Inflammatory macrophage treated with lipopolysaccharide for 1 hour (primary cell): ENCODE results near the gene CRB2.

Source experiments
- DNase-seq, 2 donors: peaks; one replicate each; pipeline ENCODE4 v3.0.0-alpha.2; 2020 to 2022

CRB2 gene

DNA sequence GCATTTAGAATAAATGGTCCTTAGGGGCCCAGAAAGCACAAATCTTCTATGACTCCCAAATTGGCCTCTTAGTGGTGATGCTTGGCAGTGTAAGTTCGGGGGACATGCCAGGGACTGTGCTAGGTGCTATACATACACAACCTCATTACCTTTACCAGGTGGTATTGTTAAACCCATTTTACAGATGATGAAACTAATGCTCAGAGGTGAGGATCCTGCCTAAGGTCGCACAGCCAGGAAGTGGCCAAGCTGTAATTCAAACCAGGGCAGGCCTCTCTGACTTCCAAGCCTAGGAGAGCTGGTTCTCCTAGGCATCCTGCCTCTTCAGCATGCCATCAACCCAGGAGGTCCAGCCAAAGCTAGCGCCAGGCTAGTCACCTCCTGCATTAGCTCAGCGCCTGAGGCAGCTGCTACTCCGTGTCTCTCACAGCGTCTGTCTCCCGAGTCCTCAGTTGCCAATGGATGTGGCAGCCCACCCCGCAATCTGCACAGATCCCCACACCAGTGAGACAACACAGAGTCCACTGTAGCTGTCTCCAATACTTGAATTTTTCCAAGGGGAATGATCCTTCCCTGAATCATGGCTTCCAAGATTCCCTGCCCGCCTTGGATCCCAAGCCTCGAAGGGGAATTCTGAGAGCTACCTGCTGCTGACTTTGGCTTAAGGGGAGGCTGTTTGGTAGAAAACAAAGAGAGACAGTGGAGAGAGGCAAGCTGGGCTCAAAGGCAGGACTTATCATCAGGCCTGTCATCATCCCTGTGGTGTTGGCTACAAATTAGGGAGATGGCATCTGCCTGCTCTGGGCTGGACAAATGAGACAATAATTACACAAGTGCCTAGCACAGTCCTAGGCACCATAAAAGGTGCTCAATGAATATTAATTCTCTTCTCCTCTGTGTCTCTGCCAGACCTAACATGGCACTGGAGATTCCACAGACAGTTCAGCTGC is 52.6 kb downstream of the CRB2 start:
- no peak for DNase-seq

DNA sequence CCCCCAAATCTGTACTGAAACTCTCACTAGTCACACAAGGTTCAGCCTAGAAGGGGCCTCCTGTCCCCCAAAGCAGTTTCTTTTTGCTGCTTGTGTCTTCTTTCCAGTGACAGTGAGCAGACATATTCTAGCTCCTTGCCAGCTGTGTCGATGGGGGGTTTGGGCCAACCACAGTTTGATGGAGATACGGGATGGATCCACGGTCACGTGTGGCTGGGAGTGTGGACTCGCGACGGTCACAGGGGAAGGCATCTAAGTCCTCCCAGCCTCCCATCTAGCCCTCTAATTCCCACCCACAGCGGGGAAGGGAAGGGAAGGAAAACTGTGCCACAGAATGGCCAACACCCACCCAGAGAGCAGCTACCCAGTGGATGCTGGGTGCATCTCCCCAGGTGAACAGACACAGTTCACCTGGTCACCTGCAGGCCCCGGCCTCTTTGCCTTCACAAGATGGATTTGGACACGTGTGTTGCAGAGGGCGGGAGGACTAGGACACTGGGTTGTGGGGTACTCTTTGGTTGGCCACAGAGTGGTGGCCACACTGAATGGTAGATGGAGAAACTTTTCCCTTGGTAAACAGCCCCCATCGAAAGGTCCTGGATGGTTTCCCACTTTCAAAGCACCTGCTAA is 54.4 kb downstream of the CRB2 start:
- DNase-seq, result no peak

DNA sequence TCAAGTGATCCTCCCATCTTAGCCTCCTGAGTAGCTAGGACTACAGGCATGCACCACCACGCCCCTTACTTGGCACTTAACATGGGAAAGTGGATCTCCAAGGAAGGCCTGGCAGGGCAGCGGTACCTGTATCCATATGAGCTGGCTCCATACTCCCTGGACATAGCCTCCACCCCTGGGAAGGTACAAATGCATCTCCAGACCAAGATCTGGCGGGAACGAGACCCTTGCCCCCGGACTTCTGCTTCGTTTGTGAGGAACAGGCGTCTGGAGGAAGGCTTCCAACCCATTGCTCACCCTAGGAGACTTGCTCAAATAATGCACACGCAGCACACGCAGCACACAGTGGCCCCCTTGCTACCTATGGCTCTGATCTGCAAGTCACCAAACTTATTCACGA is 55.2 kb downstream of the CRB2 start:
- DNase-seq, result no peak

DNA sequence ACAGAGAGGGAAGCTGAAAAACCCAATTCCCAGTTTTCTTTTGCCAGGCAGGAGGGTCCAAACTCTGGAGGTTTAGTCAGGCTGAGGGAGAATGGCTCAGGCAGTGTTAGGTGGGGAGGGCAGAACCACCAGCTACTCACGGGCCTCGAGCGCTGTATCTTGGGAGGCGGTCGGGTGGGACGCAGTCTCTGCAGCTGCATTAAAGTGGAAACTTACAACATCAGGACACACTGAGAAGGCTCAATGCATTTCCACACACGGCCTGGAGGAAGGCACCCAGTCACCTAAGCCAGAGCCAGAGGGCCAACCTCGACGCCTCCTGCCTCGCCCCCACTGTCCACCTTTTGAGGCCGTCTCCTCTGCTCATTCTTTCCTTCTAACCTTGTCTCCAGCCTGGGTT is 55.6 kb downstream of the CRB2 start:
- no peak for DNase-seq

DNA sequence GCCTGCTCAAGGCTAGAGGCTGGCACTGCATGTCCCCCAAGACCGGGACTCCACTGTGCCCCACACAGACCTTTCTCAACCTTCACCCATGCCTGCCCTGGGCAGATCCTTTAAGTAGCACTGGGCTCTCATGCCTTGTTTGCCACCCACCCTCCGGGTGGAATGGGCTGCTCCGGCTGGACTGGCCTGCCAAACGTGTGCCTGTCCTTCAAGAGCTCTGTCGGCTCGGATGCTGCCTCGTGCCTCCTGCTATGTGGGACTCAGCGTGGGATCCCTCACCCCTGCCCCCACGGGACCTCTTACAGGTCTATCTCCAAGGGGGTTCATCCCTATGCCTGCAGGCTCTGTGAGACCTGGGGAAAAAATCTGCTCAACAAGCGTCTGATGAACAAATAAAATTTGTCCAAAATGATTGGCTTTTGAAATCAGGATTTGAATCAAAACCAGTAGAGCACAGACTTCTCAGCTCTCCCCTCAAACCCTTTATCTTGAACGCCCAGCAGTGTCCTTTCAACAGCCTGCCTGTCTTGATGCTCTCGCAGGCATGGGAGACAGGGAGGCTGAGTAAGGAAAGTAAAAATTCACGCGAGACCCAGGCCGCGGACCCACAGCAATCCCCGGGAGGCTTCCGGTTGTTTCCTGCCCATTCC is 56.3 kb downstream of the CRB2 start:
- no peak for DNase-seq

DNA sequence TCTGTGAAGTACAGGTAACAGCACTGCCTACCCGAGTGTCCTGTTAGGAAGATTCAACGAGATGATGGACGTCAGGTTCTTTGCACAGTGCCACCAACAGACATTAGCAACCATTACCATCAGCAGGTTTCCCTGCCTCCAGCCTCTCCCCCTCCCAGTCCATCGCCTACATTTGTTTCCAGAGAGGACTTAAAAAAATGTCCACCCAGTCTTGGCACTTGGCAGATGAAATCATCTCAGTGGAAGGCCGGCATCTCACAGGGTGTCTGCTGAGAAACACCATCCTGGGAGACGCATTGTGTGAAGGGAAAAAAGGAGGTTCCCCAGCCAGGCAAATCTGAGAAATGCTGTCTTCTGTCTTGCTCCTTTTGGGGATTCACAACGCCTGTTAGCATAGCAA is 58.2 kb downstream of the CRB2 start:
- no peak for DNase-seq

DNA sequence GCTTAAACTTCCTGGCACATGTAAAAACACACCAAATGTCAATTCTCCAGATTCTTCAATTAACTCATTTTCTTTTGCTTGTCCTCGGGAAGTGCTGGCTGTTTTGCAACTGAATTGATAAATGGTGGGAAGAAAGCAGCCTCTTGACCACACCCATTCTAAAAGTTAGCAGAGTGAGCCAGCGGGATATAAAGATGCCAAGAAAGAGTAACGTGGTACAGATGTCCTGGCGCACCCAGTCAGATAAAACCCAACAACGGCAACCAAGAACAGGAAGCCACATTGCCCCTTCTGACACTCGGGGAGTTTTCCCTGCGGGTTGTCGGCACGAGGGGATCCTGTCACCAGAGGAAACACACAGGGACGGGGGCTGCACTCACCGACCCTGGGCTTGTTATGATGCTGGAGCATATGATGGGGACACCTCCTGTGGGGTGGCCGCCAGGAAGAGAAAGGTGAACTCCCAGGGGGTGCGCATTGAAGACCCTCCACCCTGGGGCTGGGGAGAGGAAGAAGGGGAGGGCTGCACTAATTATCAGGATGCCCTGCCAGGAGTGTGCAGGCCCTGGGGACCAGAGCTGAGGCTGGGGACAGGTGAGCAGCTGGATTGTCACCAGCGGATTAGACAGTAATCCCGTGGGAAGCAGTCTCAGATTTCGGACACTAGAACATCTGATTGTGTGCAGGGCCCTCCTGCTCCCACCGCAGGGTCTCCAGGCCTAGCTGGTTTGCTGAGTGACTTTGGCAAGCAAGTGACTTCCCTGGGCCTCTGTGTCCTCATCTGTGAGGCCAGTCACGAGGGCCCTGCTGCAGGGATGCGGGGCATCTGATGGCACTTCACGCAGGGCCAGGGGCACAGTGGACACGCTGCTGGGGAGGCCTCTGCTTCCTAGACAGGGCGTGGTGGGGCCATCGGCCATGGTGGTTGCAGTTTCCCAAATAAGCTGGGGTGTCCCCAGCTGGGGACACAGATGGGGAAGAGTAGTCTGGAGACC is 59.2 kb downstream of the CRB2 start:
- DNase-seq, result no peak

DNA sequence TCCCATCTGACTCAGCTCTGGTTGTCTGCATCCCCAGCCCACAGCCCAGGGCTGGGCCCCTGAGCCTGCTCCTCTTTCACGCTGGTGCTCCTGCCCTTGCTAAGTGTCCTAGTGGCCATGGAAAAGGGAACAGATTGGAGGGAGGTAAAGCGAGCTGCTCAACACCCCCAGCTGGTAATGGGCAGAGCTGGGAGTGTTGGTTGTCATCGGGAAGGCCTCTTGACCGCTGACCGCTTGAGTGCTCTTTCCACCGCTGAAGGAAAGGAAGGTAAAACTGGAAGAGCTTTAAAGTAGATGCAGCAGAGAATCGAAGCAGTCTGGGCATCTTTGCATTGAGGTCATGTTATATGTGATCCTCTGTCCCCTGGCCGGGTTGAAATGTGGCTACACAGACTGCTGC is 60.2 kb downstream of the CRB2 start:
- DNase-seq, result no peak

DNA sequence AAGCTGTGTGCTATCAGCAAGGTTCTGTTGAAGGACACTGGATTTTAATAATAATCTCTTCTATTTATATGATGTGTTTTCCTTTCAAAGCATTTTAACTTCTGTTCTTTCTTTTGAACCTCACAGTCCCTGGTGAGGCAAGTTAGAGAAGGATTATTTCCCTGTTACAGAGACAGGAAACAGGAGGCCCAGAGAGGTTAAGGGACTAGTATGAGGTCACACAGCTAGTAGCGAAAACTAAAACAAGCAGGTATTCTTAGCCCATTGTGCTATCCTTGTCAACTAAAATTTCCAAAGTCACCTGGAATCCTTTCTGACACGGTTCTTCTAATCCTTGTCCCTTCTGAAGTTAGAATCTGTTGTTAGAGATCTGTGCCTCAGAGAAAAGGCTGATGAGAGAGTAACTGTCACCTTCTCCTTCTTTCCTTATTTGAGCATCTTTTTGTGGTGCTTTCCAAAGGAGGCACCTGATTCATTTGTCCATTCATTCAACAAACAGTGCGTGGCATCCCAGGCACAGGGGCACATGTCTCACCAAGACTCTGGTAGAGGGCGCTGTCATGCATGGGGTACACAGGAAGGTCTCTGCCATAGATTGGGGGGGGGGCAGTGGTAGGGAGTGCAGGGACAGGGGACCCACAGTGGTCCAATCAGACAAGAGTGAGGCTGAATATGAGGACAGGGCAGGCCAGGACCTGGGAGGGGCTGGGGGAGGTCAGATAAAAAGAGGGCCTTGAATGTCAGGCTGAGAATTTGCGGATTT is 61.5 kb downstream of the CRB2 start:
- DNase-seq, result no peak

DNA sequence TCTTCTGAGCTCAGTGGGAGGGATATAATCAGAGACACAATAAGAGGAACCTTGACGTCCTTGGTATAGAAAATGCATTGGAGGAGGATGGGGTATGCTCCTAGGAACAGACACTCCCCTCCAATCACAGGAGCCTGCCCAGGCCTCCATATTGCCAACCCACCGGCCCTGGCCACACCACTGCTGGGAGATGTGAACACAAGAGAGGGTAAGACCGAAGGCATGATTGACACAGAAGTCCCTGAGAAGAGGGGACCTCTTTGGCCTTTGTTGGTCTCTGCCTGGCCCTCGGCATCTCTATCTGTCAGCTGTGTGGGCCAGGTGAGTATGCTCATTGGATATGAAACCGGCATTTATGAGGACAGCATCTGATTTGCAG is 62.0 kb downstream of the CRB2 start:
- DNase-seq, result no peak

DNA sequence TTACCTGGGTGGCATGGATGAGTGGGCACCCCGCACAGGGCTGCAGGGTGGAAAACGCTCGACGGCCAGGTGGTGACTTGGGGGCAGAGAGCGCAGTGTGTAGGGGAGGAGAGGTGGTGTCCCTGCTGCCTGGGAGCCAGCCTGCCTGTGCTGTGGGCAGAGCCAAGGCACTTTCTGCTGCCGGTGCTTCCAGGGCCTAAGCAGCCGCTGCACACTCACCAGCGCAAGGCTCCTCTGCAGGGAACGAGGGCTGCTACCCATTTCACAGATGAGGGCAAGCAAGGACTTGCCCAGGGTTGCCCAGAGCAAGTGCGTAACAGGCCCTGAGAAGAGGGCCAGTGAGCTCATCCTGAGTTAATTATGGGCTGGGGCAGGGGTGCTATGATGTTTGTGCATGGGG is 62.5 kb downstream of the CRB2 start:
- no peak for DNase-seq

DNA sequence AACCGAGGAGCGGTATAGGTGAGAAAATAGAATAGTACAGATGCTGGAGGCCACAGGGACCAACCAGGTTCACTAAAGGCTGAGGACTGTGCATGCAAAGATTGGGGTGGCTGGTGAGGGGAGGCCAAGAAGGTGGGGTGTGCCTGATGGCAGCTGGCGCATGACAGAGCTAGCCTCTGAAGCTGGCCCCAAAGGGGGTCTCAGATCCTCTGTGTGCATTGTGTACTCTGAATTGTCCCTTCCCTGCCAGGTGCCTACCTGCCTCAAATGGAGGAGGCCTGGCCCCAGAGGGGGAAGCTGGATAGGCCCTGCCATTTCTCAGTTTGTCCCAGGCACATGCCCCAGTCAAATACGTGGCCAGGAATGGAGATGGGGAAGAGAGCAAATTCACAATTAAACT is 63.1 kb downstream of the CRB2 start:
- DNase-seq, result no peak

DNA sequence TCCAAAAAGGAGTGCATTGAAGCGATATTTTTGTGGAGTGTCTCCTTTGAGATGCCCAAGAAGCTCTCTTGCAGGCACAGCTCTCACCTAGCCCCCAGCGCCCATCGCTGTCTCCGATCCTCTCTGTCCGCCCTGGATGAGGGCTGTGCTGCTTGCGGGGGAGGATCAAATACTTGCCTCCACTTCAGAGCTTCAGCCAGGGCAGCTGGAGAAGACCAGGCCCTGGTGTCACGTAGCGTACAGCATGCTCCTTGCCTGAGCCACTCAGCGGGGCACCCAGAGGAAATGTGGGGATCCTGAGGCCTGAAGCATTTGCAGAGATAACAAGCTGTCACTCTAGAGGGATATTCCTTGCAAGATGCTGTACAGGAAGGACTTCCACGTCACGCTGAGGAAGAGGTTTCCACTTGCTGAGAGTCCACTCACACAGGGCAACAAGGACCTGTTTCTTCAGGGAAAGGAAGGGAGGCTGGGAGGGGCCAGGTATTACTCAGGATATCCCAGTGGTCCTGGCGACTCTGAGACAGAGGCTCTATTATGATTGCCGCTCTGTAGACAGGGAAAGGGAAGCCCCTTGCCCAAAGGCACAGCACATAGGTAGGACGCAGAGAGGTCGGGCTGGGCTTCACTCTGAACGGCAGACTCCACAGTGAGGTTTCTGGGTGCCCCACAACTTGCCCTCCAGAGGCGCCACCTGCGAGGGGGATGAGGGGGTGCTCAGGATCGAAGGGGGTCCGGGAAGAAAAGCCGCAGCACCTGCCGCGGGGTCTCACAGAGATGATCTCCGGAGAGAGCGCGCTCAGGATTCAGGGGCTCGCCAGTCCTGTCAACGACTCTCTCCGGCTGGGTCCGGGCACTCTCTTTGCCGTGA is 64.0 kb downstream of the CRB2 start:
- DNase-seq, result no peak

DNA sequence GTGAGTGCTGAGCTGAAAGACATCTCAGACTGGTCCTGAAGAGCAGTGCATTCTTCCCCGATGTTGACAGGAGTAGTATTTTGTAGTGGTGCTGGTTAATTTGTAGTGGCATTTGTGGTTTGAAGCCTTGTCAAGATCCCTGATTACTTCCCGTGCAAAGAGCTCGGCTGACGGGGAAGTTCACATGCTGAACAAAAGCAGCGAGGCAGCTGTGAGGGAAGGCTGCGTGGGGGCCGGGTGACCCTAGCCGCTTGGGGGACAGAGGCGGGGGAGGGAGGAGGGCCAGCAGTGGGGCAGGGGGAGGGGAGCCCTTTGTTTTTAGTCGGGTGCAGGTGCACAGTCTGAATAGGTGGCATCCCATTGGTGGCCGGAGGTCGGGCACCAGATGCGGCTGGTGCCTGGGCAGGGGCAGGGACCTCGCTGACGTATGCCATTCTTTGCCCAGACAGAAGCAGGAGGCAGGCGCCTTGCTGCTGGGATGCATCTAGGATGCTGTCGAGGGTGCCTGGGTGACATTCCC is 64.7 kb downstream of the CRB2 start:
- DNase-seq, result no peak

DNA sequence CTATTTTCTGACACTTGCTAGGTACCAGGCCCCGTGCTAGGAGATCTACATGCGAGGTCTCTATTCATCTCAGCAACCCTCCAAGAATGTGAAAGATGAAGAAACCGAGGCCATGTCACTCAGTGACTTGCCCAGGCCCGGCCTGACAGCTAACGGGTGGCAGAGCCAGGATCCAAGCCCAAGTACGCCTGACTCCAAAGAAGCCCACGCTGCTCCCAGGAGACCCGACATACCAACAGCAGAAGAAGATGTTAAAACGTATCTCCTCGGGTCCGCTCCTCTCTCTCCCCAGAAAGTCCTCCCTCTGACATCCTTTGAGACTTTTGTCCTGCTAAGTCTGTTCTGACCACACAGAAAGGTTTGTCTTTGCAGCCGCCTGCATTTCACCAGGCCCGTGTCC is 65.2 kb downstream of the CRB2 start:
- no peak for DNase-seq

DNA sequence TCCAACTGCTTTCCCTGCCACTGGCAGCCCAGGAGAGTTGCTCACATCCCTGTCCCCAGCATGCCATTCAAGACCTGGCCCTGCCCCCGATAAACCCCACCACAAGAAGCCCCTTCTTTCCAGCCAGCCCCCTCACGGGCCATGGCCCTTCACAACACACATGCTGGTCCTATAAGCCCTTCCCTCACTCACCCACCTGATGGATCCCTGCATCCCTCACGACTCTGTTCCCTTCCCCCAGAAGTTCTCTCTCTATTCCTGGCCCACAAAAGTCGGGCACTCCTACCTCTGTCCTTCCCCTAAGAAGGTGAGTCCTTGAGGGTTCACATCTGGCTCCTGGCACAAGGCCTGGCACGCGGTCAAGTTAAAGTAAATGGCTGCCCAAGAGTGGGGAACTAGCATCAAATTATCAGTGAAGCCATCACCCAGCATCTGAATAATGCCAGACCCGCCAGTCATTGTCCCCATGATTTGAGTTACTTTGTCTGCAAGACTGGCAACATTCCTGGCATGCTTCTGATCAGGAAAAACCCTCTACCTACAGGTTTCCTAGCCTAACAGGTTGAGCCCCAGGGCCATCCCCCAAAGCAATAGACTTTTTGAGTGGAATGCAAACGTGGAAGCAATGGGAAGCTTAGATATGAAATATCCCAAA is 65.9 kb downstream of the CRB2 start:
- no peak for DNase-seq

DNA sequence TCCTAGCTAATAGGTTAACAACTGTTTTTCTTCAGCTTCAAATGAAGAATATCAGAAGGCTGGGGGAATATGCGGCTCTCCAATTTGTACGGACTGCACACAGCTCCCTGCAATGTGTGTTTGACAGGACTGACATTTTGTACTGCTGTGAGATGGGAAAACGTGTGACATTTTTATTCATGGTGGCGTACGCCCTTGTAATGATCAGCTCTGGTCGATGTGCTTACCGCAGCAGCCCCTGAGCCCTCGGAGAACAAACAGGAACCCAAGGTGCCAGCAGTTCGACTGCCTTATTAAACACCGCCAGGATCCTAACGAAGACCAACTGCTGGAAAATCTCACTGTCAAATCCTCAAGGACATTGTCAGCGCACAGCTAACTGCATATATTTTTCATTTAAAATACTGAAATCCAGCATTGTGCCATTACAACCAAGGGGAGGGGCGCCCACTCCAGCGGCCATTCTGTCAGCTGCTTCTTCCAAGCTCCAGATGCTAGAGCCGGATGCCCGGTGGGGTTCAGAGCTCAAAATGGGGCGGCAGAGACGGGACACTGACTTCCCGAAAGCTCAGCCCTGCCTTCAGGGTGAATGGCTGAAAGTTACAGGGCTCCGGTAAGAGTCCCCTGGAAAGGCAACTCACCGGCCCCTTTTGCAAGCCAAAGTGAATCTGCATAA is 66.8 kb downstream of the CRB2 start:
- DNase-seq, result no peak

DNA sequence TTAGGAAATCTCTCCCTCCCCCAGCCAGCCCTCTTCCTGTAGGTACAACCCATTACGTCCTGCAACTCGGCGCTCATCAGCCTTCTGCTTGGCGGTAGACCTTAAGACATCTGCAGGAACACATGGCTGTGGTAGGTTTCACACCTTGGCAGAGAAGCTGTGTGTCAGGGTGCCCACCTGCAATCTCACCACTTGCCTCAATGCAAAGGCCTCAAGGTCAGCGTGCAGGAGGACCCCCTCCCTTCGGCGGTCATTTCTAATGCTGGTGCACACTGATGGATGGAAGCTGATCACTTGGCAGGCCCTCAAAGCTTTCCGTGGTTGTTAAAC is 67.3 kb downstream of the CRB2 start:
- no peak for DNase-seq

DNA sequence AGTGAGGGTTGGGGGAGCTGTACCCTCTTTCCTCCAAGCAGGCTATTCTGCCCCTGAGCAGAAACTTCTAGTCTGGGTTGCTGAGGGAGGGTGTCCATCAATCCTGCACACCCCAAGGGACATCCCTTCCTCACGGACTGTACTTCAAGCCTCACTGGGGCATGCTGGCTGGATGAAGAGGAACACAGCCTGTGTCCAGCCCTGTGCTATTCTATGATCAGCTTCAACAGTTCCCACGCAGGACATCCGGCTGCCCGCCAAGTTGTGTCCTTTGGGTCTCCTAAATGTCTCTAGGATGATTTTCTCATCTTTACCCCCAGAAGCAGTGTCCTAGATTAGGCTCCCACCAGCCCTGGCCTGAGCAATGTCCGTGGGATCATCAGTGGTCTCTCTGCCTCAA is 68.1 kb downstream of the CRB2 start:
- DNase-seq, result no peak
